HepG2 (cell line): ENCODE results near the gene SLC22A23. TPM values are rescaled to one million over a fixed set of nuclear protein-coding genes. Genes with fewer than 3 reads are reported as not detected.
A peak's percentile ranks its signal among the peaks of the same experiment; 100 is the strongest.

Experiments
- ATAC-seq: fragments of 200-7000 bp; cut with Tn5 transposase; 3 replicates; pipeline ENCODE4 v1.9.1; 2020; ENCODE audit warnings: mild to moderate bottlenecking, moderate library complexity
- BruUV-seq: library from RNA; stranded (reverse); fragments of 400-500 nt; replicated peaks from 2 replicates; lab custom pipeline; 2021; lab: Mats Ljungman, UMichigan
- CTCF ChIA-PET: fragments of 300-600 bp; formaldehyde crosslinking; extraction: SDS; loops from one replicate; lab custom pipeline; 2021; ENCODE audit warnings: low total read pairs, inconsistent platforms, low intra/inter-chr PET ratio; lab: Yijun Ruan, JAX
- POLR2A ChIA-PET: fragments of 350-600 bp; sonication (Branson Sonifier 250); formaldehyde crosslinking; loops from one replicate; lab custom pipeline; 2020; ENCODE audit warnings: antibody characterized with exemption, inconsistent platforms; lab: Yijun Ruan, JAX
- DNase-seq: peaks from one replicate; pipeline ENCODE4 v3.0.0-alpha.2; 2015; ENCODE audit warnings: low spot score
- FAIRE-seq: peaks from 3 replicates; lab custom pipeline; 2011; peaks lifted over from hg19 to GRCh38; lab: Jason Lieb, UNC
- H2AFZ ChIP-seq: one replicate; pipeline ENCODE4 v1.6.1; 2011; ENCODE audit warnings: low read length, inconsistent platforms
- H3K27ac ChIP-seq: fragments of 300-600 bp; 3 replicates; pipeline ENCODE4 v1.8.0; 2011; ENCODE audit warnings: mixed run types, mild to moderate bottlenecking, mixed read lengths, low read length, inconsistent platforms; ENCODE audit not compliant: insufficient read depth; ENCODE audit errors: extremely low read length
- H3K27me3 ChIP-seq, 2 experiments: fragments of 200-600 bp in 1 of 2; 2 replicates in 1 of 2; 3 replicates in 1 of 2; pipeline versions ENCODE4 v1.6.0 to v1.8.0; 2011; ENCODE audit warnings: low read length in 2 of 2, mild to moderate bottlenecking in 2 of 2, moderate library complexity in 2 of 2, inconsistent platforms in 1 of 2; ENCODE audit not compliant: insufficient read depth in 2 of 2, control insufficient read depth in 1 of 2
- H3K36me3 ChIP-seq, 2 experiments: fragments of 200-600 bp in 1 of 2; replicated peaks in 1 of 2; 2 replicates in 1 of 2; 3 replicates in 1 of 2; pipeline versions ENCODE4 v1.5.1 to v1.8.0; 2011; ENCODE audit warnings: low read length in 2 of 2, inconsistent platforms in 1 of 2; ENCODE audit not compliant: insufficient read depth in 2 of 2, control insufficient read depth in 1 of 2
- H3K4me1 ChIP-seq: 2 replicates; pipeline ENCODE4 v1.5.1; 2012; ENCODE audit warnings: low read length, inconsistent platforms; ENCODE audit not compliant: insufficient read depth
- H3K4me2 ChIP-seq: 2 replicates; pipeline ENCODE4 v1.6.0; 2011; ENCODE audit warnings: low read depth, low read length, inconsistent platforms
- H3K4me3 ChIP-seq, 3 experiments: fragments of 200-600 bp in 1 of 3; sonication (generic), shearing (Covaris generic) in 1 of 3; replicated peaks in 1 of 3; 2 replicates each; pipeline ENCODE4 v1.5.1; 2011 to 2016; ENCODE audit warnings: low read length in 3 of 3, inconsistent platforms in 2 of 3, low read depth in 2 of 3, mild to moderate bottlenecking in 2 of 3, control low read depth in 1 of 3, mixed read lengths in 1 of 3; ENCODE audit not compliant: insufficient read depth in 1 of 3
- H3K79me2 ChIP-seq: one replicate; pipeline ENCODE4 v1.6.1; 2011; ENCODE audit warnings: low read length, inconsistent platforms; ENCODE audit not compliant: insufficient read depth
- H3K9ac ChIP-seq: 2 replicates; pipeline ENCODE4 v1.6.0; 2011; ENCODE audit warnings: mild to moderate bottlenecking, low read depth, low read length, inconsistent platforms; ENCODE audit not compliant: insufficient read depth
- H3K9me3 ChIP-seq: 2 replicates; pipeline ENCODE4 v1.5.1; 2012; ENCODE audit warnings: mild to moderate bottlenecking, low read length
- H4K20me1 ChIP-seq: 2 replicates; pipeline ENCODE4 v1.6.0; 2011; ENCODE audit warnings: inconsistent platforms, mild to moderate bottlenecking, low read length, moderate library complexity; ENCODE audit not compliant: insufficient read depth
- FOXA1 ChIP-seq, 2 experiments: fragments of 450-650 bp in 1 of 2; sonication (generic) in 1 of 2; formaldehyde crosslinking in 1 of 2; IDR thresholded peaks; 2 replicates each; pipeline versions ENCODE4 v1.4.0 to v1.6.1; 2016 to 2020; ENCODE audit warnings: missing genetic modification reagents in 1 of 2
- SMYD3 ChIP-seq: sonication (generic); formaldehyde crosslinking; IDR thresholded peaks from 2 replicates; pipeline ENCODE4 v1.8.1; 2023; ENCODE audit warnings: mild to moderate bottlenecking, missing genetic modification reagents
- SRF ChIP-seq: IDR thresholded peaks from 2 replicates; pipeline ENCODE4 v1.6.1; 2011; ENCODE audit warnings: mild to moderate bottlenecking, low read depth, low read length, moderate library complexity
- WIZ ChIP-seq: sonication (generic); formaldehyde crosslinking; IDR thresholded peaks from 2 replicates; pipeline ENCODE4 v1.5.1; 2020; ENCODE audit warnings: mild to moderate bottlenecking, missing genetic modification reagents
- ZNF569 ChIP-seq: sonication (generic); formaldehyde crosslinking; IDR thresholded peaks from 2 replicates; pipeline ENCODE4 v1.5.0; 2020; ENCODE audit warnings: mild to moderate bottlenecking, missing genetic modification reagents, moderate library complexity, borderline replicate concordance
- ZNF746 ChIP-seq: sonication (generic); formaldehyde crosslinking; IDR thresholded peaks from 2 replicates; pipeline ENCODE4 v1.8.0; 2022; ENCODE audit warnings: mild to moderate bottlenecking, missing genetic modification reagents
- WGBS: methylation state at CpG from one replicate; pipeline ENCODE4 v1.1.6; 2017; ENCODE audit warnings: low lambda C conversion rate; 5-methylcytosine and 5-hydroxymethylcytosine counted together
- in situ Hi-C: cut with HindIII; loops from 2 replicates; pipeline ENCODE4 v1.10.0; 2017; ENCODE audit warnings: low pct_unique_long_range_greater_than_20kb; ENCODE audit not compliant: extremely low pct_ligation_motif_present
- intact Hi-C: fragments of 100-400 bp; cut with micrococcal nuclease; formaldehyde crosslinking; loops from one replicate; pipeline ENCODE4 v1.10.0; 2022; ENCODE audit not compliant: unreplicated experiment
- polyA plus RNA-seq, 8 experiments: library from polyadenylated mRNA; depleted of rRNA in 3 of 8; stranded (reverse) in 7 of 8; unstranded in 1 of 8; fragments of >200 nt; fragmentation: Illumina TruSeq in 4 of 8; extraction: Trizol in 4 of 8; gene quantifications; 2 replicates each; pipeline versions ENCODE4 v1.2.1 to v1.2.3, GENCODE V29; 2011 to 2016; ENCODE audit warnings: low read depth in 4 of 8, missing spikeins in 1 of 8, mixed read lengths in 1 of 8; ENCODE audit not compliant: insufficient read depth in 1 of 8
- total RNA-seq, 5 experiments: library from RNA; depleted of rRNA; stranded (reverse); fragments of >200 nt; fragmentation: Illumina TruSeq; extraction: Trizol; gene quantifications; 2 replicates each; pipeline ENCODE4 v1.2.3, GENCODE V29; 2016; ENCODE audit warnings: low read depth in 1 of 5
- TF ChIP-seq, protein P1 (sequence below): sonication (generic); formaldehyde crosslinking; IDR thresholded peaks from 2 replicates; pipeline ENCODE4 v1.8.0; 2022; ENCODE audit warnings: mild to moderate bottlenecking, missing genetic modification reagents; ENCODE audit not compliant: insufficient replicate concordance
- TF ChIP-seq, protein P2 (sequence below): sonication (generic); formaldehyde crosslinking; IDR thresholded peaks from 2 replicates; pipeline ENCODE4 v1.4.0; 2020; ENCODE audit warnings: missing genetic modification reagents, mild to moderate bottlenecking, borderline replicate concordance

The SLC22A23 gene
- total and polyA plus RNA-seq, 2 of the 13 experiments (the other 11 are each of a cell fraction or from before 2014, with no cell fraction given): 11.8 to 17.5 TPM

DNA sequence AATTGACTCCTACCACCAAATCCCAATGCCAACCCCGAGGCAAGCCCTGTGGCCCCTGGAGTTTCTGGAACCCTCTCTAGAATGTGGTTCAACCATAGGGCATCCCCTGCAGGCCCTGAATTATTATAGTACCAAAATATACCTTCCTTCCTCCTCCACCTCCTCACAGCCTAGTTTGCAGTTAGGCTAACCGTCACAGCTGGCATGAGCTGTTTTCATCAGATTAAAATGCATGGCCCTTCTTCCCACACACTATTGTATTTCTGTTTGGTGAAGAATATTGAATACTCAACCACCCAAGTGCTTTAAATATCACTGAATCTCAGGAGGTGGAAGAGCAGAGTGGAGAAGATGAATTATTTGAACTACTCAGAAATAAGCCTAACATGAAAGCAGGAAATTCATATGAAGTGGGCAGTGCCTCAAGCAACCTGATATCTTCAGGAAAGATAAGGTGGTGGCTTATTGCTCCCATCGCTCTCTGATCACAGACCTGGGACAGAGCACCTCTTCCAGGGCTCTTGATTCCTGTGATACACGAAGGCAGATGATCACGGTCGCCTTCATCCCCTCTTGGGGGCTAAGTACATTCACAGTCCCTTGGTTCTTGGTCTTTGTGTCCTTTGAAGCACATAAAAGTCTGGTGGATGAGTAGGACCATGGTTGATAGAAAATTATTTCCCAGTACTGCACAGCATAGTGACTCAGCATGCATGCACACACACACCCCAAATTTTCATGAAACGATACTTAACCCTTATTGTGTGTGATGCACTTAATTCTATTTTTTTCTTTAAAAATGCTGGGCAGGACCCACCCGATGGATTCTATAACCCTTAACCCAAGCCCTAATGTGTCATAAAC is 107.2 kb downstream of the SLC22A23 start:
- DNase-seq: no peak
- FAIRE-seq: peak; percentile 18
- no peaks in the 10 kb centered on the region for H3K9me3 ChIP-seq
- 97% methylated on average over 8 of the region's 8 CpGs for WGBS
- H3K4me1 ChIP-seq: peaks cover 31% of the 10 kb centered on the region
- intact Hi-C loops: no loop called here
- CTCF ChIA-PET: no interaction called here
- TF ChIP-seq, protein P1, sequence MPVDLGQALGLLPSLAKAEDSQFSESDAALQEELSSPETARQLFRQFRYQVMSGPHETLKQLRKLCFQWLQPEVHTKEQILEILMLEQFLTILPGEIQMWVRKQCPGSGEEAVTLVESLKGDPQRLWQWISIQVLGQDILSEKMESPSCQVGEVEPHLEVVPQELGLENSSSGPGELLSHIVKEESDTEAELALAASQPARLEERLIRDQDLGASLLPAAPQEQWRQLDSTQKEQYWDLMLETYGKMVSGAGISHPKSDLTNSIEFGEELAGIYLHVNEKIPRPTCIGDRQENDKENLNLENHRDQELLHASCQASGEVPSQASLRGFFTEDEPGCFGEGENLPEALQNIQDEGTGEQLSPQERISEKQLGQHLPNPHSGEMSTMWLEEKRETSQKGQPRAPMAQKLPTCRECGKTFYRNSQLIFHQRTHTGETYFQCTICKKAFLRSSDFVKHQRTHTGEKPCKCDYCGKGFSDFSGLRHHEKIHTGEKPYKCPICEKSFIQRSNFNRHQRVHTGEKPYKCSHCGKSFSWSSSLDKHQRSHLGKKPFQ (CRISPR knock-in tag): no peak
- no peak for TF ChIP-seq SMYD3 (CRISPR knock-in tag)
- TF ChIP-seq, all 625 proteins: peak for 0
- in situ Hi-C loops: no loop called here
- Histone ChIP-seq H3K4me3 (no peak overlapping the region), H3K4me2 (no peak overlapping the region), H3K79me2 (peaks cover 38% of the 10 kb centered on the region), H4K20me1 (no peaks in the 10 kb centered on the region), H3K27ac (no peak overlapping the region), H2AFZ (no peak overlapping the region), H3K36me3 (peaks cover 16 to 40% of the 10 kb centered on the region in 2 experiments), H3K27me3 (no peaks in the 10 kb centered on the region), H3K9ac (no peak overlapping the region)
- BruUV-seq: no TSS peak
- POLR2A ChIA-PET: no interaction called here
- ATAC-seq: no peak

DNA sequence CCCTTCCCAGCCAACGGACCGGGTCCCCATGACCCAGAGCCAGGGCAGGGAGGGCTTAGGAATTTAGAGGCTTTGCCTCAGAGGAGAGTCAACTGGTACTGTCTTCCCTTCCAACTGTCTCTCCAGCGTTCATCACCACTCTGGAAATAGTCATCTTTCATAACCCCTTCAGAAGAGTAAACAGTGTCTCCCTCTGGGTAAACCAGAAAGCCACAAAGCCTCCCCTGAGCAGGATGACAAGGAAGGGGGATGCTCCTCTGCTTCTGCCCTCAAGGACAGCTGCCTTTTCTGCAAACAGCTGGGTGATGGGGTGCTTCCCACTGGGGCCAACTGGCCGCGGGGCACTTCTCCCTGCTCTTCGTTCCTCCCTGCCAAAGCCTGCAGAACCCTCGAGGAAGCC is 108.0 kb downstream of the SLC22A23 start:
- no peak overlapping the region for H3K9ac ChIP-seq
- ATAC-seq: no peak
- intact Hi-C loops: no loop called here
- peaks cover 31% of the 10 kb centered on the region for H3K4me1 ChIP-seq
- H2AFZ ChIP-seq: no peak overlapping the region
- peaks cover 14 to 39% of the 10 kb centered on the region in 2 experiments; a peak in 4 of 5 replicates for H3K36me3 ChIP-seq
- no TSS peak for BruUV-seq
- WGBS: 90% methylated on average over 7 of the region's 7 CpGs
- H3K4me3 ChIP-seq: no peak overlapping the region
- H4K20me1 ChIP-seq: no peaks in the 10 kb centered on the region
- no peaks in the 10 kb centered on the region for H3K9me3 ChIP-seq
- no peak for DNase-seq
- no peaks in the 10 kb centered on the region for H3K27me3 ChIP-seq
- FAIRE-seq: no peak
- POLR2A ChIA-PET: no interaction called here
- H3K4me2 ChIP-seq: no peak overlapping the region
- no peak overlapping the region for H3K27ac ChIP-seq
- CTCF ChIA-PET: no interaction called here
- in situ Hi-C loops: no loop called here
- peaks cover 30% of the 10 kb centered on the region for H3K79me2 ChIP-seq
- TF ChIP-seq SRF (no peak), WIZ (CRISPR knock-in tag) (no peak), FOXA1 (IDR thresholded peaks at IDR 0.05) (no peak), FOXA1 (CRISPR knock-in tag; IDR thresholded peaks at IDR 0.05) (0 out of 2 replicates have a peak, but pooled peaks have one; percentile 13), ZNF746 (CRISPR knock-in tag) (no peak), ZNF569 (CRISPR knock-in tag) (no peak)
- TF ChIP-seq, protein P2, sequence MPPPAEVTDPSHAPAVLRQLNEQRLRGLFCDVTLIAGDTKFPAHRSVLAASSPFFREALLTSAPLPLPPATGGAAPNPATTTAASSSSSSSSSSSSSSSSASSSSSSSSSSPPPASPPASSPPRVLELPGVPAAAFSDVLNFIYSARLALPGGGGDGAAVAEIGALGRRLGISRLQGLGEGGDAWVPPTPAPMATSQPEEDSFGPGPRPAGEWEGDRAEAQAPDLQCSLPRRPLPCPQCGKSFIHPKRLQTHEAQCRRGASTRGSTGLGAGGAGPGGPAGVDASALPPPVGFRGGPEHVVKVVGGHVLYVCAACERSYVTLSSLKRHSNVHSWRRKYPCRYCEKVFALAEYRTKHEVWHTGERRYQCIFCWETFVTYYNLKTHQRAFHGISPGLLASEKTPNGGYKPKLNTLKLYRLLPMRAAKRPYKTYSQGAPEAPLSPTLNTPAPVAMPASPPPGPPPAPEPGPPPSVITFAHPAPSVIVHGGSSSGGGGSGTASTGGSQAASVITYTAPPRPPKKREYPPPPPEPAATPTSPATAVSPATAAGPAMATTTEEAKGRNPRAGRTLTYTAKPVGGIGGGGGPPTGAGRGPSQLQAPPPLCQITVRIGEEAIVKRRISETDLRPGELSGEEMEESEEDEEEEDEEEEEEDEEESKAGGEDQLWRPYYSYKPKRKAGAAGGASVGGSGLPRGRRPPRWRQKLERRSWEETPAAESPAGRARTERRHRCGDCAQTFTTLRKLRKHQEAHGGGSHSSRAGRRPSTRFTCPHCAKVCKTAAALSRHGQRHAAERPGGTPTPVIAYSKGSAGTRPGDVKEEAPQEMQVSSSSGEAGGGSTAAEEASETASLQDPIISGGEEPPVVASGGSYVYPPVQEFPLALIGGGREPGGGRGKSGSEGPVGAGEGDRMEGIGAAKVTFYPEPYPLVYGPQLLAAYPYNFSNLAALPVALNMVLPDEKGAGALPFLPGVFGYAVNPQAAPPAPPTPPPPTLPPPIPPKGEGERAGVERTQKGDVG (CRISPR knock-in tag): no peak
